Left colon (tissue), 2 donors: ENCODE measurements around the gene F13A1. TPM values are rescaled to one million over a fixed set of nuclear protein-coding genes. Genes with fewer than 3 reads are reported as not detected.
A peak's percentile ranks its signal among the peaks of the same experiment; 100 is the strongest.
"Not testable (repeated sequence)": the region's sequence is repeated elsewhere in the genome, so short reads cannot be mapped to it uniquely, and the experiment has no call there.

Experiments
- ATAC-seq: fragments of 200-7000 bp; cut with Tn5 transposase; one replicate; pipeline ENCODE4 v1.9.1; 2020; ENCODE audit warnings: mild to moderate bottlenecking, moderate library complexity
- DNase-seq, 2 donors: peaks; one replicate each; pipeline ENCODE4 v3.0.0-alpha.2; 2020
- intact Hi-C, 2 donors: fragments of 100-400 bp; cut with DNase I in 1 of 2; cut with micrococcal nuclease in 1 of 2; formaldehyde crosslinking; loops; one replicate each; pipeline versions ENCODE4 v1.11.2 to v1.14.0; 2022; cut with DNase I, micrococcal nuclease
- total RNA-seq, 2 donors: library from RNA; stranded (reverse); fragmentation: NEBNext Ultra II Directional; extraction: Animal tissue kit (Norgen Biotek cat#: 25700); gene quantifications; one replicate each; pipeline ENCODE4 v1.2.1, GENCODE V29; 2021
- donor health status: DM: no; HTN: no; CAD: no.
- donor health status: DM: yes; HTN: yes; CAD: no.

Gene F13A1
- total RNA-seq, 2 donors from 2014 or later, result 26.9 to 56.8 TPM

- DNase-seq (no peak), ATAC-seq (no peak)
- intact Hi-C loops, result no loop called here
These were observed 8.0 kb upstream of the F13A1 start for GRCh38 chr6:6328451-6328850.

GRCh38 chr6:6323352-6323751 lies 2.9 kb upstream of the F13A1 start:
- ATAC-seq, result no peak
- intact Hi-C loops, result no loop called here
- no peak for DNase-seq

- DNase-seq (no peak), ATAC-seq (no peak)
- intact Hi-C loops, result no loop called here
These were observed 439 bp upstream of the F13A1 start for GRCh38 chr6:6320901-6321300.

- no peak for ATAC-seq
- DNase-seq, result no peak
- intact Hi-C loops, result no loop called here
These were observed 2.4 kb downstream of the F13A1 start for GRCh38 chr6:6317825-6318733.

- no peak for DNase-seq
- intact Hi-C loops, result no loop called here
These were observed 3.1 kb downstream of the F13A1 start for GRCh38 chr6:6317386-6317785.

GRCh38 chr6:6315660-6316059 lies 4.8 kb downstream of the F13A1 start:
- DNase-seq (peak in 1 of 2 donors; percentile 54), ATAC-seq (peak; percentile 49)
- intact Hi-C loops, result no loop called here

More at GRCh38 chr6:6317386-6317785, 3.1 kb downstream of the F13A1 start:
- no peak for ATAC-seq

- DNase-seq (no peak), ATAC-seq (no peak)
- intact Hi-C loops, result no loop called here
These were observed 5.9 kb downstream of the F13A1 start for GRCh38 chr6:6314596-6314995.

GRCh38 chr6:6312901-6313441 lies 7.5 kb downstream of the F13A1 start:
- intact Hi-C loops, result no loop called here
- DNase-seq, result no peak
- no peak for ATAC-seq

GRCh38 chr6:6305575-6305974 lies 14.9 kb downstream of the F13A1 start:
- intact Hi-C loops, result no loop called here
- DNase-seq (no peak), ATAC-seq (no peak)

- intact Hi-C loops, DNase-seq, ATAC-seq: not testable (repeated sequence)
These were observed 20.1 kb downstream of the F13A1 start for GRCh38 chr6:6300383-6300782.

GRCh38 chr6:6293317-6293716 lies 27.1 kb downstream of the F13A1 start:
- intact Hi-C loops, result no loop called here
- DNase-seq (no peak), ATAC-seq (no peak)

- ATAC-seq (no peak), DNase-seq (no peak)
- intact Hi-C loops, result no loop called here
These were observed 33.0 kb downstream of the F13A1 start for GRCh38 chr6:6287415-6287814.

- intact Hi-C loops, result no loop called here
- DNase-seq, result no peak
- no peak for ATAC-seq
These were observed 34.8 kb downstream of the F13A1 start for GRCh38 chr6:6285679-6286078.

GRCh38 chr6:6284221-6284966 lies 36.1 kb downstream of the F13A1 start:
- intact Hi-C loops, result no loop called here
- ATAC-seq (no peak), DNase-seq (no peak)

- no peak for ATAC-seq
- no peak for DNase-seq
- intact Hi-C loops, result no loop called here
These were observed 36.7 kb downstream of the F13A1 start for GRCh38 chr6:6283746-6284145.

GRCh38 chr6:6282716-6283115 lies 37.7 kb downstream of the F13A1 start:
- DNase-seq, result no peak
- ATAC-seq, result no peak
- intact Hi-C loops, result no loop called here

- DNase-seq (no peak), ATAC-seq (no peak)
- intact Hi-C loops, result no loop called here
These were observed 43.0 kb downstream of the F13A1 start for GRCh38 chr6:6277413-6277812.

GRCh38 chr6:6270948-6271535 lies 49.4 kb downstream of the F13A1 start:
- DNase-seq, result no peak
- intact Hi-C loops, result no loop called here
- no peak for ATAC-seq

- intact Hi-C loops, result no loop called here
- DNase-seq, result no peak
- ATAC-seq, result no peak
These were observed 60.2 kb downstream of the F13A1 start for GRCh38 chr6:6260196-6260722.
